Thyroid gland (tissue), 4 donors: ENCODE measurements around the gene LTBR. TPM values are rescaled to one million over a fixed set of nuclear protein-coding genes. Genes with fewer than 3 reads are reported as not detected.
A peak's percentile ranks its signal among the peaks of the same experiment; 100 is the strongest.

Source experiments
- DNase-seq, 2 donors: peaks; one replicate each; pipeline ENCODE4 v3.0.0-alpha.2; 2019
- H3K27ac ChIP-seq, 3 donors: fragments of 200-600 bp; sonication (generic); 1 replicate in 2 of 3; 2 replicates in 1 of 3; pipeline ENCODE4 v1.5.1; 2016 to 2019; ENCODE audit warnings: mild to moderate bottlenecking in 1 of 3, moderate library complexity in 1 of 3
- H3K27me3 ChIP-seq: fragments of 200-600 bp; sonication (generic); one replicate; pipeline ENCODE4 v1.5.1; 2019
- H3K36me3 ChIP-seq, 2 donors: fragments of 200-600 bp; sonication (generic); one replicate each; pipeline ENCODE4 v1.5.1; 2016 to 2019
- H3K4me1 ChIP-seq, 2 donors: fragments of 200-600 bp; sonication (generic); one replicate each; pipeline ENCODE4 v1.5.1; 2017 to 2019
- H3K4me3 ChIP-seq, 3 donors: fragments of 200-600 bp; sonication (generic); replicated peaks in 1 of 3; 1 replicate in 2 of 3; 2 replicates in 1 of 3; pipeline ENCODE4 v1.5.1; 2016; ENCODE audit warnings: mild to moderate bottlenecking in 1 of 3
- H3K9me3 ChIP-seq: fragments of 200-600 bp; sonication (generic); one replicate; pipeline ENCODE4 v1.5.1; 2017
- POLR2A ChIP-seq, 2 donors: fragments of 450-650 bp; IDR thresholded peaks; one replicate each; pipeline ENCODE4 v1.6.1; 2017; ENCODE audit warnings: antibody characterized with exemption in 2 of 2, mild to moderate bottlenecking in 2 of 2, moderate library complexity in 1 of 2
- whole genome bisulfite sequencing, 2 donors: methylation state at CpG; one replicate each; pipeline ENCODE4 v1.1.5; 2017; 5-methylcytosine and 5-hydroxymethylcytosine counted together
- intact Hi-C: fragments of 100-400 bp; cut with DNase I; formaldehyde crosslinking; loops from one replicate; pipeline ENCODE4 v1.15.1; 2023
- total RNA-seq, 4 donors: library from RNA; depleted of rRNA; stranded (reverse); fragments of >200 nt; gene quantifications; one replicate each; pipeline ENCODE4 v1.2.3, GENCODE V29; 2016
- TF ChIP-seq, protein P1 (sequence below), 6 experiments: fragments of 200-600 bp in 3 of 6; fragments of 450-650 bp in 3 of 6; sonication (generic) in 3 of 6; IDR thresholded peaks; one replicate each; pipeline ENCODE4 v1.5.1; 2016 to 2019; ENCODE audit warnings: antibody characterized with exemption in 6 of 6, mild to moderate bottlenecking in 2 of 6, inconsistent platforms in 1 of 6, moderate library complexity in 1 of 6

Gene LTBR
- total RNA-seq, 4 donors from 2014 or later: 152 to 215 (median 178) TPM

DNA sequence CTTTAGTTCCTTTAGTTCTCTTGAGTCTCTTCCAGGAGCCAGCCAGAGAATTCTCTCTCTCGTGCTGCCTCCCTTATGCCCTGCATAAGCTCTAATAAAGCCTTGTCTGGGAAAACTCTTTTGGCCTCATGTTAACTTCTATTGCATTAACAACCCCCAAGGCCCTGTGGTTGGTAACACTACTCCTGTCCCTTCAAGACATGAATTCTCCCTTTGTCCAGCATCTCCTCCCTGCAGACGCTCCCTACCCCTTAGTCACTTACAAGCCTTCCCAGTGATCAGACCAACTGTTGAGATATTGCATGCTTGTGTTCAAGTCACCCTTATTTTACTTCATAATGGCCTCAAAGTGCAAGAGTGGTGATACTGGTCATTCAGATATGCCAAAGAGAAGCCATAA is 12.1 kb downstream of the LTBR start:
- DNase-seq: no peak
- intact Hi-C loops: no loop called here
- Histone ChIP-seq H3K27ac (peak overlapping the region in 1 of 3 donors; percentile 4), H3K4me3 (no peak overlapping the region), H3K27me3 (no peaks in the 10 kb centered on the region), H3K4me1 (peaks cover 16 to 21% of the 10 kb centered on the region in 2 donors), H3K36me3 (peaks cover 2 to 3% of the 10 kb centered on the region in 2 donors), H3K9me3 (no peaks in the 10 kb centered on the region)
- 91 to 92% methylated on average over 2 of the region's 2 CpGs for WGBS, 2 donors
- TF ChIP-seq POLR2A (IDR thresholded peaks at IDR 0.05): no peak
- TF ChIP-seq, protein P1, sequence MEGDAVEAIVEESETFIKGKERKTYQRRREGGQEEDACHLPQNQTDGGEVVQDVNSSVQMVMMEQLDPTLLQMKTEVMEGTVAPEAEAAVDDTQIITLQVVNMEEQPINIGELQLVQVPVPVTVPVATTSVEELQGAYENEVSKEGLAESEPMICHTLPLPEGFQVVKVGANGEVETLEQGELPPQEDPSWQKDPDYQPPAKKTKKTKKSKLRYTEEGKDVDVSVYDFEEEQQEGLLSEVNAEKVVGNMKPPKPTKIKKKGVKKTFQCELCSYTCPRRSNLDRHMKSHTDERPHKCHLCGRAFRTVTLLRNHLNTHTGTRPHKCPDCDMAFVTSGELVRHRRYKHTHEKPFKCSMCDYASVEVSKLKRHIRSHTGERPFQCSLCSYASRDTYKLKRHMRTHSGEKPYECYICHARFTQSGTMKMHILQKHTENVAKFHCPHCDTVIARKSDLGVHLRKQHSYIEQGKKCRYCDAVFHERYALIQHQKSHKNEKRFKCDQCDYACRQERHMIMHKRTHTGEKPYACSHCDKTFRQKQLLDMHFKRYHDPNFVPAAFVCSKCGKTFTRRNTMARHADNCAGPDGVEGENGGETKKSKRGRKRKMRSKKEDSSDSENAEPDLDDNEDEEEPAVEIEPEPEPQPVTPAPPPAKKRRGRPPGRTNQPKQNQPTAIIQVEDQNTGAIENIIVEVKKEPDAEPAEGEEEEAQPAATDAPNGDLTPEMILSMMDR (IDR thresholded peaks at IDR 0.05): no peak

DNA sequence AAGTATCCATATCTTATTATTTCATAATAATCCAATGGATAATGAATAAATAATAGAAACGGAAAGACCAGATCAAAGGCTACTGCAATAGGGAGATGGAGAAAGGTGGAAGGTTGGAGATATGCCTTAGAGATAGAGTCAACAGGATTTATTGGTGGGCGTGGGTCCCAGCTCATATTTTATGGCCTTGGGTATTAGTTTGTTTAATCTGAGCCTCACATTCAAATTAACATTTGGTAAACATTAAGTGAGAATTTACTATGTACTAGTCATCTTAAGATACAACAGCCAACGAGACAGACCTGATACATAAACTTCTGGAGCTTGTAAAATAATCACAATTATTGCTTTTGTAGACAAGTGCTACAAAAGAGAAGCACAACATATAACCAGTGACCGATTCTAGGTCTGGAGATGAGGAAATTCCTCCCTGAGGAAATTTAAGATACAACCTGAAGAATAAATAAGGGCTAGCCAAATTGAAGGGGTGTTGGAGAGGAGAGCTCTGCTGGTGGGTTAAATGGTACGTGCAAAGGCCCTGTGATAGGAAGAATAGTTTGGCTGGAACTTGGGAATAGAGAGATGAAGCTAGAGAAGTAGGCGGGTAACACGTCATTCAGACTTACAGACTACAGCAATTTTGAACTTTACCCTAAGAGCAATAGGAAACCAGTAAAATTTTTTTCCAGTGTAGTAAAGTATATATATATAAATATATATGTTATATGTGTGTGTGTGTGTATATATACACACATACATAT is 16.1 kb downstream of the LTBR start:
- Histone ChIP-seq H3K27ac (no peak overlapping the region), H3K4me3 (no peak overlapping the region), H3K36me3 (no peaks in the 10 kb centered on the region), H3K27me3 (no peaks in the 10 kb centered on the region), H3K9me3 (no peaks in the 10 kb centered on the region), H3K4me1 (no peaks in the 10 kb centered on the region)
- DNase-seq: no peak
- intact Hi-C loops: no loop called here
- no peak for TF ChIP-seq POLR2A (IDR thresholded peaks at IDR 0.05)
- TF ChIP-seq, protein P1 (IDR thresholded peaks at IDR 0.05): no peak
- 96 to 97% methylated on average over 7 of the region's 7 CpGs for WGBS, 2 donors

DNA sequence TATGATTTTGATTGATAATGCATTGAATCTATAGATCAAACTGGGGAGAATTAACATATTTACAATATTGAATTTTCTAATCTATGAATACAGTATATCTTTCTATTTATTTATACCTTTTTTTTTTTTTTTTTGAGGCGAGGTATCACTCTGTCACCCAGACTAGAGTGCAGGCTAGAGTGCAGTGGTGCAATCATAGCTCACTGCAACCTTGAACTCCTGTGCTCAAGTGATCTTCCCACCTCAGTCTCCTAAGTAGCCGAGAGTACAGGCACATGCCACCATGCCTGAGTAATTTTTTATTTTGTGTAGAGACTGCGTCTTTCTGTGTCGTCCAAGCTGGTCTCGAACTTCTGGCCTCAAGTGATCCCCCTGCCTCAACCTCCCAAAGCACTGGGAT is 20.4 kb downstream of the LTBR start:
- TF ChIP-seq, protein P1 (IDR thresholded peaks at IDR 0.05): no peak
- no peak for TF ChIP-seq POLR2A (IDR thresholded peaks at IDR 0.05)
- H3K4me3 ChIP-seq: no peak overlapping the region
- WGBS, 2 donors: 61 to 66% methylated on average over 5 of the region's 5 CpGs
- intact Hi-C loops: no loop called here
- H3K4me1 ChIP-seq: peaks cover 6 to 17% of the 10 kb centered on the region in 2 donors
- no peak for DNase-seq
- no peak overlapping the region for H3K27ac ChIP-seq
- H3K36me3 ChIP-seq: no peaks in the 10 kb centered on the region
- no peaks in the 10 kb centered on the region for H3K27me3 ChIP-seq
- H3K9me3 ChIP-seq: no peaks in the 10 kb centered on the region

DNA sequence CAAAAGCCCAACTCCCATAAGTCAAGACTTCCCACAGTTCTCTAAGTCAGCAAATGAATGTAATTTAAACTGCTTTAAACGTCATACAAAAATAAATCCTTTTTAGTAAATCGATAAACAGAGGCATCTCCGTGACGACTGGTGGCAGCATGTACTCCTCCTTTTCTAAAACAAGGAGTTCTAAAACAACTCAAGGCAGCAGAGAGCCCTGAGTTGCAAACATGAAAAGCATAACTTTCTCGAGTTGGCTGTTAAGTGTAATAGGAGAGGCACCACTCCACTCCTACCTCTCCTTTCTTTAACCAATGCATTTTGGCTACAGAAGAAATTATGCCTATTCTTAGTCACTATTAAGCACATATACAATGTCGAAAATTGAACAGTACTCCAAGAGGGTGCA is 22.0 kb downstream of the LTBR start:
- DNase-seq: peak; percentile 54 to 66
- H3K27ac ChIP-seq: peak overlapping the region; percentile 93 to 97 (median 95)
- TF ChIP-seq, protein P1 (IDR thresholded peaks at IDR 0.05): no peak
- peak in 1 of 2 donors; percentile 75 for TF ChIP-seq POLR2A (IDR thresholded peaks at IDR 0.05)
- 20 to 40% methylated on average over 6 of the region's 6 CpGs for WGBS, 2 donors
- H3K27me3 ChIP-seq: no peaks in the 10 kb centered on the region
- no peaks in the 10 kb centered on the region for H3K36me3 ChIP-seq
- peaks cover 6 to 17% of the 10 kb centered on the region in 2 donors for H3K4me1 ChIP-seq
- intact Hi-C loops: no loop called here
- H3K4me3 ChIP-seq: no peak overlapping the region
- no peaks in the 10 kb centered on the region for H3K9me3 ChIP-seq

DNA sequence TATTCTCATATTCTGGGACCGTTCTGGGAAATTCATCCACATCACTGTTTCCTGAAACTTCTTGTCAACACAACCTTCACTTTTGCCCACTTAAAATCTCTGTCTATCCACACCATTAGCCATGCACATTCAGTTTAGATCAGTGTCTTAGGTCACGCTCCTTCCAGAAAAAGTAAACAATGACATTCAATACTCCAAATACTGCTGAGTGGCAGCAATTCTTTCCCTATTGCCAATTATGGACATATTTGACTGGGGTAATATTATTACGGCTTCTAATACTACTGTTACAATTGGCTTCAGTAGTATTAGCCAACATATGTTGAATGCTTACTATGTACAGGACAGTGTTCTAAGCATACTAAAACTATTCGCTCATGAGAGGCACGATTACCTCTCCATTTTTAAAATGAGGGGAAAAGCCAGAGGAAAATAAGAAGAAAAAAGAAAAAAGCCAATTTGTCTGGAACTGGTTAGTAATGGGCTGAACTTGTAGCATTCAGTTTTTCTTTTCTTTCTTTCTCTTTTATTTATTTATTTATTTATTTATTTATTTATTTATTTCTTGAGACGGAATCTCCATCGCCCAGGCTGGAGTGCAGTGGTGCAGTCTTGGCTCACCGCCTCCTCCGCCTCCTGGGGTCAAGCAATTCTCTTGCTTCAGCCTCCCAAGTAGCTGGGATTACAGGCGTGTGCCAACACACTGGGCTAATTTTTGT is 23.4 kb downstream of the LTBR start:
- TF ChIP-seq, protein P1 (IDR thresholded peaks at IDR 0.05): no peak
- peak in 1 of 2 donors; percentile 34 for TF ChIP-seq POLR2A (IDR thresholded peaks at IDR 0.05)
- Histone ChIP-seq H3K27me3 (no peaks in the 10 kb centered on the region), H3K36me3 (no peaks in the 10 kb centered on the region), H3K4me3 (no peak overlapping the region), H3K9me3 (no peaks in the 10 kb centered on the region), H3K27ac (peak overlapping the region; percentile 93 to 97 (median 95)), H3K4me1 (peaks cover 6 to 17% of the 10 kb centered on the region in 2 donors)
- 80 to 83% methylated on average over 10 of the region's 10 CpGs for WGBS, 2 donors
- peak in 1 of 2 donors; percentile 34 for DNase-seq
- intact Hi-C loops: no loop called here
